Gastrocnemius medialis (tissue), 4 donors: ENCODE data around the gene E2F1. TPM values are rescaled to one million over a fixed set of nuclear protein-coding genes. Genes with fewer than 3 reads are reported as not detected.

Experiments used
- ATAC-seq, 2 donors: fragments of 150-250 bp; one replicate each; pipeline ENCODE4 v1.9.1; 2016
- DNase-seq, 2 donors: peaks; one replicate each; pipeline ENCODE4 v3.0.0-alpha.2; 2019
- H3K27ac ChIP-seq, 4 donors: fragments of 200-600 bp; sonication (generic); 1 replicate in 1 of 4; 2 replicates in 3 of 4; pipeline ENCODE4 v1.5.1; 2016 to 2018; ENCODE audit warnings: mild to moderate bottlenecking in 2 of 4, moderate library complexity in 1 of 4
- H3K27me3 ChIP-seq, 3 donors: fragments of 200-600 bp; sonication (generic) in 2 of 3; 1 replicate in 1 of 3; 2 replicates in 2 of 3; pipeline versions ENCODE4 v1.5.1 to v1.6.0; 2016 to 2019; ENCODE audit warnings: mild to moderate bottlenecking in 1 of 3, moderate library complexity in 1 of 3
- H3K36me3 ChIP-seq, 2 donors: fragments of 200-600 bp; sonication (generic) in 1 of 2; one replicate each; pipeline ENCODE4 v1.5.1; 2017 to 2018
- H3K4me1 ChIP-seq, 2 donors: fragments of 200-600 bp; sonication (generic) in 1 of 2; one replicate each; pipeline ENCODE4 v1.5.1; 2016 to 2017; ENCODE audit warnings: mild to moderate bottlenecking in 2 of 2
- H3K4me3 ChIP-seq, 4 donors: fragments of 200-600 bp; sonication (generic) in 3 of 4; 1 replicate in 1 of 4; 2 replicates in 3 of 4; pipeline ENCODE4 v1.5.1; 2016 to 2019; ENCODE audit warnings: mild to moderate bottlenecking in 2 of 4
- H3K9me3 ChIP-seq, 3 donors: fragments of 200-600 bp; sonication (generic) in 2 of 3; 1 replicate in 1 of 3; 2 replicates in 2 of 3; pipeline ENCODE4 v1.5.1; 2016 to 2019
- POLR2A ChIP-seq, 2 donors: fragments of 450-650 bp; IDR thresholded peaks; one replicate each; pipeline ENCODE4 v1.6.1; 2017; ENCODE audit warnings: antibody characterized with exemption in 2 of 2, mild to moderate bottlenecking in 2 of 2, moderate library complexity in 2 of 2
- in situ Hi-C, 4 donors: fragments of 200-750 bp; cut with MboI; loops; one replicate each; pipeline versions ENCODE4 v1.15.0 to v1.8.0; 2017; ENCODE audit warnings: low sequenced_read_pairs in 4 of 4
- intact Hi-C: fragments of 100-400 bp; cut with DNase I; formaldehyde crosslinking; loops from one replicate; pipeline ENCODE4 v1.15.1; 2023; ENCODE audit warnings: low total_unique reads
- total RNA-seq, 4 donors: library from RNA; depleted of rRNA; stranded (reverse); fragments of >200 nt; gene quantifications; one replicate each; pipeline versions ENCODE4 v1.1.0 to v1.2.3, GENCODE V29; 2016
- TF ChIP-seq, protein P1 (sequence below), 5 experiments: fragments of 450-650 bp in 3 of 5; fragments of 200-600 bp in 2 of 5; sonication (generic) in 2 of 5; IDR thresholded peaks in 4 of 5; conservative IDR thresholded peaks in 1 of 5; 1 replicate in 4 of 5; 2 replicates in 1 of 5; pipeline ENCODE4 v1.5.1; 2016 to 2019; ENCODE audit warnings: antibody characterized with exemption in 5 of 5, mild to moderate bottlenecking in 3 of 5, moderate library complexity in 3 of 5

E2F1 gene
- total RNA-seq, 4 donors from 2014 or later = 1.00 to 2.0 (median 1.4) TPM; not detected in 1

DNA sequence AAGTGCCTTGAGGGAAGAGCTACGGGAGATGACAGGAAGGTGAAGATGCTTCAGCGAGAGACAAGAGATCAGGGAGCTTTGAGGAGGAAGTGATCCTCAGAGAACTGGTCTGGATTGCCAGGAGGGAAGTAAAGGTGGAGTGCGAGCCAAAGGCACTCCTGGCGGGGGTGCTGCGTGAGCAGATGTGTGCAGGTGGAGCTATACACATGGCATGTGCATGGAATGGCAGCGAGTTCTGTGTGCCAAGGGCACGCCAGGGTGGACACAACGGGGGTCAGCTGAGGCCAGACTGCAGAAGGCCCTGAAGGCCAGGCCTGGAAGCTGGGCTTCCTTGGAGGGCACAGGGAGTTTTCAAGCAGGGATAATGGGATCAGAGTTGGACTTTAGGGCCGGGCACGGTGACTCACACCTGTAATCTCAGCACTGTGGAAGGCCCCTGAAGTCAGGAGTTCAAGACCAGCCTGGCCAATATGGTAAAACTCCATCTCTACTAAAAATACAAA is 27.7 kb upstream of the E2F1 start:
- Histone ChIP-seq H3K36me3 (peaks cover 0 to 30% of the 10 kb centered on the region in 2 donors), H3K4me3 (no peak overlapping the region), H3K27ac (no peak overlapping the region), H3K4me1 (peaks cover 1% of the 10 kb centered on the region in 2 donors), H3K27me3 (no peaks in the 10 kb centered on the region), H3K9me3 (no peaks in the 10 kb centered on the region)
- DNase-seq (no peak), ATAC-seq (no peak)
- intact Hi-C loops (no loop called here), in situ Hi-C loops (no loop called here)
- TF ChIP-seq, protein P1, sequence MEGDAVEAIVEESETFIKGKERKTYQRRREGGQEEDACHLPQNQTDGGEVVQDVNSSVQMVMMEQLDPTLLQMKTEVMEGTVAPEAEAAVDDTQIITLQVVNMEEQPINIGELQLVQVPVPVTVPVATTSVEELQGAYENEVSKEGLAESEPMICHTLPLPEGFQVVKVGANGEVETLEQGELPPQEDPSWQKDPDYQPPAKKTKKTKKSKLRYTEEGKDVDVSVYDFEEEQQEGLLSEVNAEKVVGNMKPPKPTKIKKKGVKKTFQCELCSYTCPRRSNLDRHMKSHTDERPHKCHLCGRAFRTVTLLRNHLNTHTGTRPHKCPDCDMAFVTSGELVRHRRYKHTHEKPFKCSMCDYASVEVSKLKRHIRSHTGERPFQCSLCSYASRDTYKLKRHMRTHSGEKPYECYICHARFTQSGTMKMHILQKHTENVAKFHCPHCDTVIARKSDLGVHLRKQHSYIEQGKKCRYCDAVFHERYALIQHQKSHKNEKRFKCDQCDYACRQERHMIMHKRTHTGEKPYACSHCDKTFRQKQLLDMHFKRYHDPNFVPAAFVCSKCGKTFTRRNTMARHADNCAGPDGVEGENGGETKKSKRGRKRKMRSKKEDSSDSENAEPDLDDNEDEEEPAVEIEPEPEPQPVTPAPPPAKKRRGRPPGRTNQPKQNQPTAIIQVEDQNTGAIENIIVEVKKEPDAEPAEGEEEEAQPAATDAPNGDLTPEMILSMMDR (IDR thresholded peaks at IDR 0.05 in 4 of 5, conservative IDR thresholded peaks at IDR 0.05 in 1 of 5) = no peak
- no peak for TF ChIP-seq POLR2A (IDR thresholded peaks at IDR 0.05)

DNA sequence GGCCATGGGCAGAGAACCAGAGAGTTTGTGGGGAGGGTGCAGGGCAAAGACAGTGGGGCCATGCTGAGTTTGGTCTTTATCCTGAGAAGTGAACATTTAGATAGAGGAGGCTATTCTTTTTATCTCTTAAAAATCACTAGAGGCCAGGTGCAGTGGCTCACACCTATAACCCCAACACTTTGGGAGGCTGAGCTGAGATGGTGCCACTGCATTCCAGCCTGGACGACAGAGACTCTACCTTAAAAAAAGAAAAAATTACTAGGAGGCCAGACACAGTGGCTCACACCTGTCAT is 25.2 kb upstream of the E2F1 start:
- in situ Hi-C loops (no loop called here), intact Hi-C loops (no loop called here)
- no peaks in the 10 kb centered on the region for H3K4me1 ChIP-seq
- H3K27ac ChIP-seq = no peak overlapping the region
- DNase-seq = no peak
- no peaks in the 10 kb centered on the region for H3K27me3 ChIP-seq
- H3K4me3 ChIP-seq = no peak overlapping the region
- no peak for ATAC-seq
- H3K36me3 ChIP-seq = peaks cover 0 to 41% of the 10 kb centered on the region in 2 donors
- H3K9me3 ChIP-seq = no peaks in the 10 kb centered on the region
- no peak for TF ChIP-seq POLR2A (IDR thresholded peaks at IDR 0.05)
- TF ChIP-seq, protein P1 (IDR thresholded peaks at IDR 0.05 in 4 of 5, conservative IDR thresholded peaks at IDR 0.05 in 1 of 5) = no peak

DNA sequence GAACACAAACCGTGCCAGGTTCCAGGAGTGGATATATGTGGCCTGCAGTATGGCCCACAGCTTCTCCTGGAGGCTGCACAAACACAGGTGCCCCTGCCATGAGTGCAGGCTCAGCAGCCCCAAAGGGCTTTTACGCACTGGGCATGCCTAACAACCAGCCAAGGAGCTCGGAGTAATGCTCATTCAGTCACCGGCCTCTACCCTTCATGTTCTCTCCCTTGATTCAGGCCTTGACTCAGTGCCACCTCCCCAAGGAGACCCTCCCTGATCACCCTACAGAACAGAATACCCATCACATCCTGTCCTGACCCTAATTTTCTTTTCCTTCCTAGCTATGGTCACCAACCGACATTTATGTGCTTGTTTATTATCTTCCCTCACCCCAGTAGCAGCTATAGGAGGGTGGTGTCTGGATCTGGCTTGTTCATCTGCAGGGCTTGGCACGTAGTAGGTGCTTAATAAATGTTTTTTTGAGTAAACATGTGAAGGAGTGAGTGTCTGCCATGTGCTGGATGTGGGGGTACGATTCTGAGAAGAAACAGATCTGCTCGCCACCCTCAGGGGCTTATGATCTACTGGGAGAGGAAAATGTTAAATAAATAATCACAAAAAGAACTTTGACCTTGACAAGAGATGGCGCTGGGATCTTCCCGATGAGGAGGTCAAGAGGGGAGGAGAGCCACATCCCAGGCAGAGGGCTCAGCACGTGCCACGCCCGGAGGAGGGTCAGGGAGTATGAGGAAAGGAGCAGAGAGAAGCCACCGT is 24.7 kb upstream of the E2F1 start:
- Histone ChIP-seq H3K4me3 (no peak overlapping the region), H3K27ac (no peak overlapping the region), H3K9me3 (no peaks in the 10 kb centered on the region), H3K4me1 (no peaks in the 10 kb centered on the region), H3K36me3 (peaks cover 0 to 41% of the 10 kb centered on the region in 2 donors), H3K27me3 (no peaks in the 10 kb centered on the region)
- DNase-seq (no peak), ATAC-seq (no peak)
- intact Hi-C loops (no loop called here), in situ Hi-C loops (no loop called here)
- TF ChIP-seq, protein P1 (IDR thresholded peaks at IDR 0.05 in 4 of 5, conservative IDR thresholded peaks at IDR 0.05 in 1 of 5) = no peak
- TF ChIP-seq POLR2A (IDR thresholded peaks at IDR 0.05) = no peak

DNA sequence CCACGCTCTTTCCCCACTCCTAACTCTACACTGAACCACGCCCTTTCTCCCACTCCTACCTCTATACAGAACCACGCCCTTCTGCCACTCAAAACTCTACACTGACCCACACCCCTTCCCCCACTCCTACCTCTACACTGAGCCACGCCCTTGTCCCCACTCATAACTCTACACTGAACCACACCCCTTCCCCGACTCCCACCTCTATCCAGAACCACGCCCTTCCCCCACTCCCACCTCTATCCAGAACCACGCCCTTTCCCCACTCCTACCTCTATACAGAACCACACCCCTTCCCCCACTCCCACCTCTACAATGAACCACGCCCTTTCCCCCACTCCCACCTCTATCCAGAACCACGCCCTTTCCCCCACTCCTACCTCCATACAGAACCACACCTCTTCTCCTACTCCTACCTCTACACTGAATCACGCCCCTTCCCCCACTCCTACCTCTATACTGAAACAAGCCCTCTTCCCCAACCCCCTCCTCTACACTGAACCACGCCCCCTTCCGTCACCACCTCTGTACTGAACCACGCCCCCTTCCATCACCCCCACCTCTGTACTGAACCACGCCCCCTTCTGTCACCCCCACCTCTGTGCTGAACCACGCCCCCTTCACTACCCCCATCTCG is 23.8 kb upstream of the E2F1 start:
- no peaks in the 10 kb centered on the region for H3K27me3 ChIP-seq
- in situ Hi-C loops = no loop called here
- ATAC-seq (no peak), DNase-seq (no peak)
- no peak overlapping the region for H3K4me3 ChIP-seq
- no peaks in the 10 kb centered on the region for H3K9me3 ChIP-seq
- H3K36me3 ChIP-seq = peaks cover 0 to 41% of the 10 kb centered on the region in 2 donors
- H3K27ac ChIP-seq = no peak overlapping the region
- H3K4me1 ChIP-seq = no peaks in the 10 kb centered on the region
- TF ChIP-seq POLR2A (IDR thresholded peaks at IDR 0.05) = no peak
- intact Hi-C loops = no loop called here

DNA sequence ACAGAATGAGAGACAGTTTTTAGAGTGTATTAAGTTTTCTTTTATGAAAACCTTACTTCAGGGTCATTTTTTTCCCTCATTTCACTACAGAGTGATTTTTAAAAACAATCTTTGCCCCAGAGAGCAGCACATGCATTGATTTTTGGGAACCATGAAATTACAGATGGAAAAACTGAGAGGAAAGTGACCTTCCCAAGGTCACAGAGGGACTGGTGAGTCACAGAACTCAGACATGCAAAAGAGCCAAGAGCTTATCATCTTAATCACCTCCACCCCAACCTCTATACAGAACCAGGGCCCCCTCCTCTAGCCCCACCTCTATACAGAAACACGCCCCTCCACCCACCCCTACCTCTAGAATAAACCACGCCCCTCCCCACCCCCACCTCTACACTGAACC is 23.2 kb upstream of the E2F1 start:
- Histone ChIP-seq H3K9me3 (no peaks in the 10 kb centered on the region), H3K27ac (no peak overlapping the region), H3K4me1 (no peaks in the 10 kb centered on the region), H3K4me3 (no peak overlapping the region), H3K27me3 (no peaks in the 10 kb centered on the region), H3K36me3 (peaks cover 0 to 40% of the 10 kb centered on the region in 2 donors)
- no peak for ATAC-seq
- no peak for TF ChIP-seq POLR2A (IDR thresholded peaks at IDR 0.05)
- TF ChIP-seq, protein P1 (IDR thresholded peaks at IDR 0.05 in 4 of 5, conservative IDR thresholded peaks at IDR 0.05 in 1 of 5) = no peak
- no peak for DNase-seq
- intact Hi-C loops = no loop called here
- in situ Hi-C loops = no loop called here
